LHCN-M2 (cell line): ENCODE data around the gene TEX26. TPM values are rescaled to one million over a fixed set of nuclear protein-coding genes. Genes with fewer than 3 reads are reported as not detected.

Experiments
- DNase-seq: peaks from one replicate; pipeline ENCODE4 v3.0.0-alpha.2; 2012; ENCODE audit warnings: low read depth
- polyA plus RNA-seq: library from polyadenylated mRNA; unstranded; fragments of >200 nt; gene quantifications from one replicate; pipeline ENCODE4 v1.2.1, GENCODE V29; 2012; ENCODE audit warnings: missing spikeins
- total RNA-seq: library from RNA; depleted of rRNA; stranded (reverse); fragments of >200 nt; gene quantifications from 2 replicates; pipeline ENCODE4 v1.2.3, GENCODE V29; 2014; rRNA removed

Gene TEX26
- total RNA-seq = not detected in 2 replicates
- polyA plus RNA-seq = not detected

DNA sequence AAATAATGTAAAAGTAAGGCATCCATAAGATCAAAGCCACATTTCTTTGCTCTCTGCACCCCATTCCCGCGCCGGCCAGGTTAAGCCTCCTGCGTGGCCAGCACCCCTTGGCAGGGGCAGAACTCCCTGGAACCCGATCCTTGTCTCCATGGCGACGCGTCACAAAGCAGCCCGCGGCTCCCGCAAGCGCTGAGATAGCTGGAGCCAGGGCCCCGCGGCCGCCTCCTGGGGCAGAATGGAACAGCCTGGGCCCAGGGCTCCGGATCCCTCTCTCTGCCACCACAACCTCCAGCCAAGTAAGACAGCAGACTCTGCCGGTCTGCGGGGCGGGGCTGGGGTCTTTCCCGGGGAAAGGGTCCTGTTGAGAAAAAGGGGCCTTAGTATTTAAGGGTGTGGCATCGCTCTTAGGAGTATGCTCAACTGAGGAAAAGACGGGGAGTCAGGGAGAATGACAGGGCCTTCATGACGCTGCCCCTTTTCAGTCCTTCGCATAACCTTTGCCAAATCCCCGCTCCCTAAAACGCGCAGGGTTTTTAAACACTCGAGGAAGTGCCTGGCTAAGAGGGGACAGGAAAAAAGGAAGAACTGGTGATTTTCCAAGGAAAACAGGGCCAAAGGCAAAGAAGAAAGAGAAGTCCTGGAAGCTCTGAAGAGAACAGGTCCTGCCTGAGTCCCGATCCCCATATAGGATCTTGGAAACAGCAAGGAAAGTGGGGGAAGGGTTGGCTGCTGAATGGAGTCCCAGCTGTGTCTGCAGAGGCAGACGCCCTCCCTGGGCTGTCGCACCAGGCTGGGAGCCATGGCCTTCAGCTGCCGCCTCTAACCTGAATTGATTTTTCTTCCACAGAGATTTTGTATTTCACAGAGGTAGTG lies at the start of gene TEX26:
Gene TEX26, plus strand, starts transcription at position 176 of the 873 bp plus-strand sequence. Its CDS starts 60 bp downstream, at position 236.
- DNase-seq = no peak

- no peak for DNase-seq
Observed at GRCh38 chr13:30882996-30883766, 49.3 kb upstream of the TEX26 start.

DNA sequence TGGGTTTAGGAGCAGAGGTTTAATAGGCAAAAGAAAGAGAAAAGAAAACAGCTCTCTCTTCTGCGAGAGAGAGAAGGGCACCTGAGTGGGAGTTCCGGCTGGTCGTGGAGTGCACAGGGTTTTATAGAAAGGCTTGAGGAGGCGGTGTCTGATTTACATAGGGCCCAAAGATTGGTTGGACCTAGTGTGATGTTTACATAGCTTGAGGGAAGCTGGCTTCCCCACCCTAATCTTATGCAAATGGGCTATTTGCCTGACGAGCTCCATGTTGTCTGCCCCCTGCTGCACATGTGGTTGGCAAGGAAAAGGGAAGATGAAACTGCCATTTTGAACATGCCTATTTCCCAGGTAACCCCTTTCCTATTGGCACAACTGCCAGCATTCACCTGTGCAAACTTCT lies 47.9 kb upstream of the TEX26 start:
- DNase-seq = no peak

DNA sequence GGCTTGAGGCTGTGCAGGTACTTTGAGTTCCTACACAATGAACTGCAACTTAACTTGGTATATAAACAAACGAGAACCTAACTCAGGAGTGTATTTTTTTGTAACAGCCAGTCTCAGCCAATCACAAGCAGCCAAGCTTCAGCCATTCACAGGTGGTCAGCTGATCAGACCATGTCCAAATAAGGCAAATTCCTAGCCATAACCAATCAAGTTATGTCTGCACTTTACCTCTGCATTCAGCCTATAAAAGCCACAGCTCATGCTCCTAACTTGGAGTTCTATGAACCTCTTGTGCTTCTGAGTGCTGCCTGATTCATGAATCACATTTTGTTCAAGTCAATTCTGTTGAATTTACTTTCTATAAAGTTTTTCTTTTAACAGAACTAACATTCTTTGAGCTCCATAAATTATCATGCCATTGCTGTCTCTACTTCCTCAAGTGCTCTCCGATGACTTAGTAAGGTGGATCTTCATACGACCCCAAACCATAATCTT lies 43.2 kb upstream of the TEX26 start:
- DNase-seq = no peak

- DNase-seq = peak; percentile 54
Observed at GRCh38 chr13:30892966-30893365, 39.5 kb upstream of the TEX26 start.

DNA sequence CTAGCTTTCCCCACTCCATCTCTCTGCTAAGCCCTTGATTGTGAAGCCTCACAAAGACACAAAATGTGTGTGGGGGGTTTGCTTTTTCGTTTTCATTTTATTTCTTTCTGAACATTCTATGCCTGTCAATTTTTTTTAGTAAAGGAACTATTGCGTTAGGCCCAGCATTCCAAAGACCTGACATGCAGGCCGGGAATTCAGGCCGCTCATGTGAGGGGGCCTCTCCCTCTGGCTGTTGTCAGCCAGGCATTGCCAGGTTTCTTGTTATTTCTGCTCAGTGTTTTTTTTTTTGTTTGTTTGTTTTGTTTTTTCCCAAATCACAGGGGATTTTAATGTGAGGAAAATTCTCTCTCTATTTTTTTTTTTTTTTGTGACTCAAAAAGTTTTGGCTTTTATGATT lies 36.7 kb upstream of the TEX26 start:
- peak; percentile 83 for DNase-seq

DNA sequence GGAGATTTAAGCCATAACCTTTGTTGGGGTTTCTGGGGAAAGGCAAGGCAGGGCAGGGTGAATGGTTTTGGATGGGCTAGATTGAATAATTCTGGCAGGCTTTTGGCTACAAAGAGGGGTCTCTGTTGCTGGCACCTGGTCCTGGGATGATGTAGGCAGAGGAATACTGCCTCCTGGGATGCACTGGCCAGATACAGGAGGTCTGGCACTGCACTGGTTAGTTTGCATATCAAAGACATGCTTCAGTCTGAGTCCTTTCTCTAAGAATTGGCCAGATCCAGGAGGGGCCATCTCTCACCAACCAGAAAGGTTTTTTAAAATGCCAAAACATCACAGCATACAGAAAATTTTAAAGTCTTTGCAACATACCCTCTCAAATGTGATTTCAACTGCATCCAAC lies 34.4 kb upstream of the TEX26 start:
- DNase-seq = no peak

DNA sequence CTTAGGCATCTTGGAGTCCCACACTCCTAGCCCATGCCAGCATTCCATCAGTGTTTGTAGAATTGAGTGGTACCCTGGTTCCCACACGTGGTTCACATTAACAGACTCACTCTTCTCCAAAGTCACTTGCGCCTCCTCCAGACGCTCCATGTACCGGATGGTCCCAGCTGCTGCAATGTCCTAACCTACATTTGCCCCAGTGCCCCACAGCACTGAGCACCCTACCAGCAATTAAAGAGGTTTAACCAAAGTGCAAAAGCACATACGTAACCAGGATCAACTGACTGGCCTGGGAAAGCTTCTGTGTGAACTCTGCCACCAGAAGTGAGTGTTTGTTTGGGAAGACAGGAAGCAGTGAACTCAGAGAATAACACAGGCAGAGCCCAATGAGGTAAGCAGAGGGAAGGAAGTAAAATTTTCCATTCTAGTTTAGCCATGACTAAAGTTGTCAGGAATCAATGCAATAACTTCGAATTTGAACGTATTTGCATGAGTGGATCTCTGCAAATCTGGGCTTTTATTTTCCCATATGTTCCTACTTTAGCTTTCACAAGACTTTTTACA lies 33.7 kb upstream of the TEX26 start:
- DNase-seq = peak; percentile 79

DNA sequence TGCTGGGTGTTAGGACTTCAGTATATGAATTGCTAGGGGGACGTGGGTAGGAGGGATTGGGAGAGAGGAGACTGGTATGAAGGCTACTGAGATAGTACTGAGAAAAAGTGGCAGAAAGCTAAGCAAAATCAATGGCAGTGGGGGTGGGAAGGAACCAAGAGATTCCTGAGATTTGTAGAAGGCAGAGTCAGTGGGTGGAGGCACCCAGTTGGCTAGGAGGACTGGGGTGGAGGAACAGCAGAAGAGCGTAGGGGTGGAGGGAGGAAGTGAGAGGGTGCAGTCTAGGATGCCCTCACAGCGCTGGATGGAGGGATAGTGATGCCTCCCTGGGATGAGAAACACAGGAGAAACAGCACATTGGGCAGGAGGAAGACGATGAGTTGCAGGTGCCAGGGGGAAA lies 32.0 kb upstream of the TEX26 start:
- no peak for DNase-seq

DNA sequence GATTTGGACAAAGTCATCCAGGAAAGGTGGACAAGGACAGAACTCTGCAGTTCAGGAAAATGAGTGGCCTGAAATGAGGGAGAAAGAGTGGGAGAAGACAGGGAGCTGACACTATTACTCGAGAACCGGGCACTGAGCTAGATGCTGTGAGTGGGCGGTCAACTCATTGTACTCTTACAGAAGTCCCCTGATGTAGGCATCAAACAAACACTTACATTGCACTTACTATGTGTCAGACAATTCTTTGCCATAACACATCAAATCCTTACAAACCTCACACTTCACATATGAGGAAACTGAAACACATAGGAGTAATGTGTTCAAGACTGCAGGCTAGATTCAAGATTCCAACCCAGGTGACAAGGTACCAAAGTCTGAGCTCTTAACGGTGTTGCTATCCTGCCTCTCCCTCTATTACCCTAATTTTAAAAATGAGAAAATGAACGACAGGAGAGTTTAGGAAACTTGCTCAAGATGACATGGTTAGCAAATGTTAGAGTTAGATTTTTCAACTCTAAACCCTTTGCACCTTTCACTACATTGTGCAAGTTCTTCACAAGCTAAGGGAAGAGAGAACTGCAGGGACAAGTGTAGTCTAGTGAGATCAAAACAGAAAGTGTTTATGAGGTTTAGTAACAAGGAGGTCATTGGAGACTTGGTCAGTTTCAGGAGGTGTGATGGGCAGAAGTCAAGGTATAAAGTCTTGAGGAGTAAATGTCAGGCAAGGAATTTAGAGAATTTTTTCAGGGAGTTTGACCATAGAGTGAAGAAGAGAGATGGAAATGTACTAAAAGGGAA lies 31.3 kb upstream of the TEX26 start:
- DNase-seq = no peak

DNA sequence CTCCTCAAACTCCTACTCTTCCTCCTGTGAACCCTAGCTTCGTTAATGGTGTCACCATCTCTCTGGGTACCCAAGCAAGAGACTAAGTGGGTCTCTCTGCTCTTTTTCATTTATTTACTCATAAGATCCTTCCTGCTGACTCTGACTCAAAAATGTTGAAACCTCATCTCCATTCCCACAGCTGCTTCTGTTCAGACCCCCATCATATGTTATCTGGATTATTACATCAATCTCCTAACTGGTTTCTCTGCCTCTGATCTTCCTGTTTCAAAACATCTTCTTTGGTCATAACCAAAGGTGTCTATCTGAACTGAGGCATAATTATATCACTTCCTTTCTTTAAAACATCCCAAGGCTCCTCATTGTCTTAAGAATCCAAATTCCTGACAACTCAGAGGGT lies 28.4 kb upstream of the TEX26 start:
- no peak for DNase-seq

DNA sequence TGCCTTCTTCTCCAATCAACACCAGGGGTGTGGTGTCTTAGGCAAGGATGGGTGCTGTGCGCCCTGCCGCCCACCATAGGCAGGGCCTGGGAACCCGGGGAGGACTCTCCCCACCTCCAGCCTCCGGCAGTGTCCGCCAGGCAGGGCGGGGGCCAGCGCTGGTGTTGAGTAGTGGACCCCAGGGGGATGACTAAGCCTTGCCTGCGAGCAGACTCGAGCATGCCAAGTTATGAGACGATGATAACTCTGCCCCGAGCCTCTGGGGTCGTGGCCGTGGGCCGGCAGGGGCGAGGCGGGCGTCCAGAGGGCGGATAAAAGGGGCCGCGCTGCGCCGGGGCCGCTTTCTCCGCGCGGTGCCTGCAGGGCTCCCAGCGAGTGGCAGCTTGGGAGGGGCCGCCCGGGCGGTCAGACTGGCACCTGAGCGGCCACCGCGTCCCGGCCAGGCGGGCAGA lies 26.5 kb upstream of the TEX26 start, which contains the start of gene MEDAG:
Gene MEDAG, plus strand, starts transcription at position 340 of the 452 bp plus-strand sequence. CDS start 245 bp downstream, outside the sequence.
- peak; percentile 72 for DNase-seq

GRCh38 chr13:30906411-30907051 lies 25.9 kb upstream of the TEX26 start:
- DNase-seq = no peak

DNA sequence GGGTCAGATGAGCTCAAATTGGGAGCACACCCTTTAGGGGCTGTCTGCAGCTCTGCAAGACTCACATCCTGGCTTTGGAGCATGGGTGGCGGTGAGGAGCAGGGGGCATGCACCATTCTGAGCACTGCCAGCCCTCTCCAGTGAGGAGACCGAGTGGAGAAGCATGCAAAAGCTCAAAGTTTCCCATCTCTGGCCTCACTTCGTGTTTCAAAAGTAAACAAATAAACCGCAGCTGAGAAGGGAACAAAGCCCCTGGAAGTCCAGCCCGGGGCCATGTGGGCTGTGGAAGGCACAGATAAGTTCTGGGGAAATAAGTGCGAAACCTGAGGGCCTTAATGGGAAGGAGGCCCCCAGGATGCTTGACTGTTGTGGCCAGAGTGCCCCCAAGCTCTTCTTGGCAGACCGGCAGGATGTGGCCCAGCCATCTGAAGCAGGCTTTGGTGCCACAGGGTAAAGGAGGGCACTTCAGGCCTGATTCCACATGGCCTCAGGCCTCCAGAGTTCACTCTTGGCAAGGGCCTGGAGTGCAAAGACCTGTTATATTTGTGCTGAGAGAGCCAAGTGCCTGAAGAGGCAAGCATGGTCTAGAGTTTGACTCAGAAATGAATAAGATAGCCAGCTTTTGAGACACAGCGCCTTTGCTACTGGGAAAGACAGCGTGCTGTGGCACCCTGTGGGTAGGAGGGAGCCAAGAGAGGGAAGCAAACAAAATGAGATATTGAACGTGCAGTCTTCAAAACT lies 25.2 kb upstream of the TEX26 start:
- DNase-seq = peak; percentile 42

GRCh38 chr13:30908416-30908980 lies 24.0 kb upstream of the TEX26 start:
- DNase-seq = peak; percentile 61

DNA sequence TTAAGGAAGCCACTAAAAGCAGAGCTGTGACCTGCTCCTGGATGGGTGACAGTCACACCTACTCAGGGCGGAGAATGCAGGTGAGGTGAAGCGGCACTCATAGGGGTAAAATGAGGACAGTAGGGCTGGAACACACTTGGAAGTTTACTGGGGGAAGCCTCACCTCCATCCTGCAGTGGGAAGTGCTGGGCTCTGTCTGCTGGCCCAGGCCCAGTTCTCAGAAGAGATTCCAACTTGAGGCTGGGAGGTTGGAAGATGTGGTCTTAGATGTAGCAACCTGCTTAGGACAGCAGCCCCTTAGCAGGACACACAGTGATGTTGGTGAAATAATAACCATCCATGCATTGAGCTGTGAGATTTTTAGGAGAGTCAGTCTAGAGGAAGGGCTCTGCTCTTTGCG lies 21.8 kb upstream of the TEX26 start:
- no peak for DNase-seq

- no peak for DNase-seq
Observed at GRCh38 chr13:30915691-30916541, 16.5 kb upstream of the TEX26 start.

GRCh38 chr13:30916991-30917390 lies 15.5 kb upstream of the TEX26 start:
- DNase-seq = no peak
